GM12891 (cell line): ENCODE measurements around the gene PALM.

Experiments
- DNase-seq: peaks from one replicate; pipeline ENCODE4 v3.0.0; 2011; ENCODE audit warnings: low spot score; ENCODE audit not compliant: insufficient read length
- FAIRE-seq: peaks from 2 replicates; lab custom pipeline; 2011; peaks lifted over from hg19 to GRCh38; lab: Jason Lieb, UNC
- PAX5 ChIP-seq: IDR thresholded peaks from 2 replicates; pipeline ENCODE4 v1.6.1; 2011; ENCODE audit warnings: low read length, moderate library complexity, mild to moderate bottlenecking; ENCODE audit not compliant: insufficient read depth, severe bottlenecking
- POLR2A ChIP-seq: IDR thresholded peaks from 2 replicates; pipeline ENCODE4 v1.6.1; 2011; ENCODE audit warnings: low read depth, low read length, control low read depth
- POLR2AphosphoS5 ChIP-seq: IDR thresholded peaks from 2 replicates; pipeline ENCODE4 v1.6.1; 2011; ENCODE audit warnings: low read depth, low read length, control low read depth
- POU2F2 ChIP-seq: IDR thresholded peaks from 2 replicates; pipeline ENCODE4 v1.6.1; 2011; ENCODE audit warnings: low read depth, mild to moderate bottlenecking, control low read depth, low read length, moderate library complexity
- SPI1 ChIP-seq: IDR thresholded peaks from 2 replicates; pipeline ENCODE4 v1.6.1; 2011; ENCODE audit warnings: low read depth, low read length, control low read depth
- TAF1 ChIP-seq: IDR thresholded peaks from 2 replicates; pipeline ENCODE4 v1.6.1; 2011; ENCODE audit warnings: low read depth, low read length, control low read depth

The PALM gene

GRCh38 chr19:795691-796581 lies 87.2 kb downstream of the PALM start:
- FAIRE-seq (peak; percentile 57), DNase-seq (no peak)
- TF ChIP-seq POU2F2: no peak

- TF ChIP-seq PAX5 (no peak), POLR2A (peak; percentile 94), TAF1 (peak; percentile 76), SPI1 (no peak), POLR2AphosphoS5 (peak; percentile 96), POU2F2 (0 out of 2 replicates have a peak, but pooled peaks have one; percentile 39)
- FAIRE-seq (peak; percentile 100), DNase-seq (peak; percentile 99)
Observed at GRCh38 chr19:796692-797527, 88.2 kb downstream of the PALM start, which contains the start of gene PTBP1. TSS of gene PTBP1 (plus strand) at chr19:797452. CDS start at chr19:797498, 46 bp downstream.
